HEK293 (cell line): Measurements from ENCODE around the gene MINDY1.

Source experiments
- CTCF ChIA-PET: fragments of 350-600 bp; formaldehyde crosslinking; extraction: SDS; loops from one replicate; lab custom pipeline; 2021; ENCODE audit warnings: antibody characterized with exemption; lab: Yijun Ruan, JAX
- POLR2A ChIA-PET: fragments of 300-600 bp; formaldehyde crosslinking; extraction: SDS; loops from one replicate; lab custom pipeline; 2020; ENCODE audit warnings: antibody characterized with exemption, inconsistent platforms; lab: Yijun Ruan, JAX
- H3K27ac ChIP-seq: fragments of 200-500 bp; sonication (Bioruptor generic); 2 replicates; pipeline ENCODE4 v1.5.1; 2014; ENCODE audit warnings: low read depth, low read length, control low read depth, inconsistent platforms; ENCODE audit errors: extremely low read depth
- H3K36me3 ChIP-seq, 2 experiments: fragments of 200-500 bp in 1 of 2; sonication (Bioruptor generic) in 1 of 2; 1 replicate in 1 of 2; 2 replicates in 1 of 2; pipeline ENCODE4 v1.5.1; 2014 to 2017; ENCODE audit warnings: inconsistent platforms in 2 of 2, low read length in 2 of 2; ENCODE audit not compliant: control insufficient read depth in 2 of 2, insufficient read depth in 1 of 2
- H3K4me1 ChIP-seq: fragments of 200-500 bp; sonication (Bioruptor generic); 2 replicates; pipeline ENCODE4 v1.5.1; 2014; ENCODE audit warnings: mild to moderate bottlenecking, low read length, inconsistent platforms; ENCODE audit not compliant: control insufficient read depth, insufficient read depth
- H3K4me3 ChIP-seq: 2 replicates; pipeline ENCODE4 v1.5.1; 2011; ENCODE audit warnings: low read depth, mild to moderate bottlenecking, control low read depth, low read length, moderate library complexity
- H3K9me3 ChIP-seq: fragments of 200-500 bp; sonication (Bioruptor generic); 2 replicates; pipeline ENCODE4 v1.5.1; 2014; ENCODE audit warnings: low read depth, low read length, inconsistent platforms; ENCODE audit not compliant: control insufficient read depth, insufficient read depth
- IKZF3 ChIP-seq: fragments of 450-650 bp; IDR thresholded peaks from 2 replicates; pipeline ENCODE4 v1.5.0; 2018; ENCODE audit warnings: missing biosample characterization, mild to moderate bottlenecking, missing genetic modification characterization, moderate library complexity
- KLF16 ChIP-seq: fragments of 450-650 bp; formaldehyde crosslinking; IDR thresholded peaks from 2 replicates; pipeline ENCODE4 v1.5.1; 2017; ENCODE audit warnings: missing biosample characterization, missing genetic modification characterization
- YY1 ChIP-seq: fragments of 450-650 bp; formaldehyde crosslinking; IDR thresholded peaks from 2 replicates; pipeline ENCODE4 v1.5.1; 2018; ENCODE audit warnings: missing biosample characterization, missing genetic modification characterization
- ZBTB10 ChIP-seq: fragments of 450-650 bp; formaldehyde crosslinking; IDR thresholded peaks from 2 replicates; pipeline ENCODE4 v1.5.1; 2016; ENCODE audit warnings: missing biosample characterization, missing genetic modification characterization
- ZBTB21 ChIP-seq: fragments of 450-650 bp; formaldehyde crosslinking; IDR thresholded peaks from 2 replicates; pipeline ENCODE4 v1.5.1; 2017; ENCODE audit warnings: missing biosample characterization, missing genetic modification characterization
- ZBTB44 ChIP-seq: fragments of 450-650 bp; IDR thresholded peaks from 2 replicates; pipeline ENCODE4 v1.5.1; 2018; ENCODE audit warnings: missing biosample characterization, mild to moderate bottlenecking, missing genetic modification characterization
- ZBTB7A ChIP-seq: fragments of 450-650 bp; formaldehyde crosslinking; IDR thresholded peaks from 2 replicates; pipeline ENCODE4 v1.5.1; 2016; ENCODE audit warnings: low read depth, missing biosample characterization, missing genetic modification characterization
- ZNF112 ChIP-seq: fragments of 450-650 bp; formaldehyde crosslinking; IDR thresholded peaks from 2 replicates; pipeline ENCODE4 v1.5.0; 2017; ENCODE audit warnings: missing biosample characterization, missing genetic modification characterization
- ZNF132 ChIP-seq: fragments of 450-650 bp; formaldehyde crosslinking; IDR thresholded peaks from 2 replicates; pipeline ENCODE4 v1.5.1; 2017; ENCODE audit warnings: missing biosample characterization, missing genetic modification characterization, borderline replicate concordance
- ZNF155 ChIP-seq: fragments of 450-650 bp; formaldehyde crosslinking; IDR thresholded peaks from 2 replicates; pipeline ENCODE4 v1.5.1; 2016; ENCODE audit warnings: missing biosample characterization, missing genetic modification characterization
- ZNF2 ChIP-seq: fragments of 450-650 bp; formaldehyde crosslinking; IDR thresholded peaks from 2 replicates; pipeline ENCODE4 v1.5.1; 2016; ENCODE audit warnings: missing biosample characterization, missing genetic modification characterization
- ZNF274 ChIP-seq, 2 experiments: fragments of 200-500 bp in 1 of 2; fragments of 450-650 bp in 1 of 2; sonication (Bioruptor generic) in 1 of 2; formaldehyde crosslinking in 1 of 2; IDR thresholded peaks; 2 replicates each; pipeline versions ENCODE4 v1.5.1 to v1.6.1; 2014 to 2016; ENCODE audit warnings: borderline replicate concordance in 1 of 2, inconsistent platforms in 1 of 2, low read length in 1 of 2, missing biosample characterization in 1 of 2, missing genetic modification characterization in 1 of 2
- ZNF561 ChIP-seq: fragments of 450-650 bp; IDR thresholded peaks from 2 replicates; pipeline ENCODE4 v1.5.1; 2018; ENCODE audit warnings: missing biosample characterization, missing genetic modification characterization, borderline replicate concordance
- ZNF624 ChIP-seq: fragments of 450-650 bp; formaldehyde crosslinking; IDR thresholded peaks from 2 replicates; pipeline ENCODE4 v1.5.1; 2017; ENCODE audit warnings: missing biosample characterization, missing genetic modification characterization
- ZNF626 ChIP-seq: fragments of 450-650 bp; sonication (Bioruptor Pico); formaldehyde crosslinking; IDR thresholded peaks from 2 replicates; pipeline ENCODE4 v1.5.1; 2018; ENCODE audit warnings: missing biosample characterization, missing genetic modification characterization, inconsistent platforms
- ZNF791 ChIP-seq: fragments of 450-650 bp; formaldehyde crosslinking; IDR thresholded peaks from 2 replicates; pipeline ENCODE4 v1.5.1; 2016; ENCODE audit warnings: missing biosample characterization, missing genetic modification characterization
- TF ChIP-seq, protein P1 (sequence below): fragments of 450-650 bp; formaldehyde crosslinking; IDR thresholded peaks from 2 replicates; pipeline ENCODE4 v1.5.1; 2017; ENCODE audit warnings: missing biosample characterization, missing genetic modification characterization
- TF ChIP-seq, protein P2 (sequence below): fragments of 450-650 bp; formaldehyde crosslinking; IDR thresholded peaks from 2 replicates; pipeline ENCODE4 v1.5.1; 2016; ENCODE audit warnings: missing biosample characterization, missing genetic modification characterization
- TF ChIP-seq, protein P3 (sequence below): fragments of 450-650 bp; formaldehyde crosslinking; conservative IDR thresholded peaks from 2 replicates; pipeline ENCODE4 v1.5.1; 2016; ENCODE audit warnings: low read depth, missing biosample characterization, missing genetic modification characterization
- TF ChIP-seq, protein P4 (sequence below): fragments of 450-650 bp; formaldehyde crosslinking; IDR thresholded peaks from 2 replicates; pipeline ENCODE4 v1.5.1; 2017; ENCODE audit warnings: missing biosample characterization, missing genetic modification characterization

MINDY1 gene

DNA sequence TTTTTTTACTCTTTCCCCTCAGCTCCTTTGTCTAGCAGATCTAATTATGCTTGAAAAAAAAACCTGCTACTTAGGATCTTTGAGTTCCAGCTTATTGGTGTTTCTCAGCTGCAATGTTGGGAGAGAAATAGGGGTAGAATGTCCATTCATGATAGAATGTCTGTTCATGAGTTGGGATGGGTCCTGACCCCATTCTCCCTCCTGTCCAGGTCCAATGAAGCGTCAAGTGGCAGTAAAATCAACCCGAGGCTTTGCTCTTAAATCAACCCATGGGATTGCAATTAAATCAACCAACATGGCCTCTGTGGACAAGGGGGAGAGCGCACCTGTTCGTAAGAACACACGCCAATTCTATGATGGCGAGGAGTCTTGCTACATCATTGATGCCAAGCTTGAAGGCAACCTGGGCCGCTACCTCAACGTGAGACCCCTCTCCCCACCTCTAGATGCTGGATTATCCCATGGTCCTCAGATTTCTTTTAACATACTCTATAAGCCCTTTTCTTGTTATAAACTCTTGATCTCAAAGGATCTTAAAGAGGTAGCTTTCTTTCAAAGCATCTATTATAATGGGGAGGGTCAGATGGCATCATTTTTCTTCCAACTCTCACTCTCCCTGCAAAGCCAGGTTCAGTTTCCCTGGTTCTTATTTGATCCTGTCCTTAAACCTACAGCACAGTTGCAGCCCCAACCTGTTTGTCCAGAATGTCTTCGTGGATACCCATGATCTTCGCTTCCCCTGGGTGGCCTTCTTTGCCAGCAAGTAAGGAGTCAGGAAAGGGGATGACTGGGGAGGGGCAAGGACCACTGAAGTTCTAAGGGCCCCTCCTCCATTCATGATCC, 43.2 kb downstream of the MINDY1 start:
- no peak overlapping the region for H3K4me3 ChIP-seq
- TF ChIP-seq, protein P1, sequence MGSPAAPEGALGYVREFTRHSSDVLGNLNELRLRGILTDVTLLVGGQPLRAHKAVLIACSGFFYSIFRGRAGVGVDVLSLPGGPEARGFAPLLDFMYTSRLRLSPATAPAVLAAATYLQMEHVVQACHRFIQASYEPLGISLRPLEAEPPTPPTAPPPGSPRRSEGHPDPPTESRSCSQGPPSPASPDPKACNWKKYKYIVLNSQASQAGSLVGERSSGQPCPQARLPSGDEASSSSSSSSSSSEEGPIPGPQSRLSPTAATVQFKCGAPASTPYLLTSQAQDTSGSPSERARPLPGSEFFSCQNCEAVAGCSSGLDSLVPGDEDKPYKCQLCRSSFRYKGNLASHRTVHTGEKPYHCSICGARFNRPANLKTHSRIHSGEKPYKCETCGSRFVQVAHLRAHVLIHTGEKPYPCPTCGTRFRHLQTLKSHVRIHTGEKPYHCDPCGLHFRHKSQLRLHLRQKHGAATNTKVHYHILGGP (tag by site-specific recombination), result no peak
- TF ChIP-seq, protein P2, sequence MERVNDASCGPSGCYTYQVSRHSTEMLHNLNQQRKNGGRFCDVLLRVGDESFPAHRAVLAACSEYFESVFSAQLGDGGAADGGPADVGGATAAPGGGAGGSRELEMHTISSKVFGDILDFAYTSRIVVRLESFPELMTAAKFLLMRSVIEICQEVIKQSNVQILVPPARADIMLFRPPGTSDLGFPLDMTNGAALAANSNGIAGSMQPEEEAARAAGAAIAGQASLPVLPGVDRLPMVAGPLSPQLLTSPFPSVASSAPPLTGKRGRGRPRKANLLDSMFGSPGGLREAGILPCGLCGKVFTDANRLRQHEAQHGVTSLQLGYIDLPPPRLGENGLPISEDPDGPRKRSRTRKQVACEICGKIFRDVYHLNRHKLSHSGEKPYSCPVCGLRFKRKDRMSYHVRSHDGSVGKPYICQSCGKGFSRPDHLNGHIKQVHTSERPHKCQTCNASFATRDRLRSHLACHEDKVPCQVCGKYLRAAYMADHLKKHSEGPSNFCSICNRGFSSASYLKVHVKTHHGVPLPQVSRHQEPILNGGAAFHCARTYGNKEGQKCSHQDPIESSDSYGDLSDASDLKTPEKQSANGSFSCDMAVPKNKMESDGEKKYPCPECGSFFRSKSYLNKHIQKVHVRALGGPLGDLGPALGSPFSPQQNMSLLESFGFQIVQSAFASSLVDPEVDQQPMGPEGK, result no peak
- TF ChIP-seq IKZF3 (tag by site-specific recombination) (no peak), ZNF561 (tag by site-specific recombination) (no peak), KLF16 (tag by site-specific recombination) (no peak), ZNF624 (tag by site-specific recombination) (no peak), ZNF2 (tag by site-specific recombination) (no peak), ZBTB7A (tag by site-specific recombination) (no peak), ZBTB10 (tag by site-specific recombination) (no peak)
- TF ChIP-seq, protein P3, sequence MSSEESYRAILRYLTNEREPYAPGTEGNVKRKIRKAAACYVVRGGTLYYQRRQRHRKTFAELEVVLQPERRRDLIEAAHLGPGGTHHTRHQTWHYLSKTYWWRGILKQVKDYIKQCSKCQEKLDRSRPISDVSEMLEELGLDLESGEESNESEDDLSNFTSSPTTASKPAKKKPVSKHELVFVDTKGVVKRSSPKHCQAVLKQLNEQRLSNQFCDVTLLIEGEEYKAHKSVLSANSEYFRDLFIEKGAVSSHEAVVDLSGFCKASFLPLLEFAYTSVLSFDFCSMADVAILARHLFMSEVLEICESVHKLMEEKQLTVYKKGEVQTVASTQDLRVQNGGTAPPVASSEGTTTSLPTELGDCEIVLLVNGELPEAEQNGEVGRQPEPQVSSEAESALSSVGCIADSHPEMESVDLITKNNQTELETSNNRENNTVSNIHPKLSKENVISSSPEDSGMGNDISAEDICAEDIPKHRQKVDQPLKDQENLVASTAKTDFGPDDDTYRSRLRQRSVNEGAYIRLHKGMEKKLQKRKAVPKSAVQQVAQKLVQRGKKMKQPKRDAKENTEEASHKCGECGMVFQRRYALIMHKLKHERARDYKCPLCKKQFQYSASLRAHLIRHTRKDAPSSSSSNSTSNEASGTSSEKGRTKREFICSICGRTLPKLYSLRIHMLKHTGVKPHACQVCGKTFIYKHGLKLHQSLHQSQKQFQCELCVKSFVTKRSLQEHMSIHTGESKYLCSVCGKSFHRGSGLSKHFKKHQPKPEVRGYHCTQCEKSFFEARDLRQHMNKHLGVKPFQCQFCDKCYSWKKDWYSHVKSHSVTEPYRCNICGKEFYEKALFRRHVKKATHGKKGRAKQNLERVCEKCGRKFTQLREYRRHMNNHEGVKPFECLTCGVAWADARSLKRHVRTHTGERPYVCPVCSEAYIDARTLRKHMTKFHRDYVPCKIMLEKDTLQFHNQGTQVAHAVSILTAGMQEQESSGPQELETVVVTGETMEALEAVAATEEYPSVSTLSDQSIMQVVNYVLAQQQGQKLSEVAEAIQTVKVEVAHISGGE, result no peak
- H3K27ac ChIP-seq, result no peak overlapping the region
- no peaks in the 10 kb centered on the region for H3K4me1 ChIP-seq
- CTCF ChIA-PET, result interaction anchor here (0.6 to 1.0 kb wide), 3 partner anchors 12 to 431 kb away, joined by 3 to 5 read pairs (median 3); no protein-coding TSS in a partner anchor
- POLR2A ChIA-PET, result interaction anchor here (0.9 to 2.0 kb wide), 2 partner anchors 10 to 43 kb away, joined by 4 to 5 read pairs; partner anchors contain the start of gene MINDY1
- no peaks in the 10 kb centered on the region for H3K9me3 ChIP-seq
- H3K36me3 ChIP-seq, result peaks cover 25 to 96% of the 10 kb centered on the region in 2 experiments

DNA sequence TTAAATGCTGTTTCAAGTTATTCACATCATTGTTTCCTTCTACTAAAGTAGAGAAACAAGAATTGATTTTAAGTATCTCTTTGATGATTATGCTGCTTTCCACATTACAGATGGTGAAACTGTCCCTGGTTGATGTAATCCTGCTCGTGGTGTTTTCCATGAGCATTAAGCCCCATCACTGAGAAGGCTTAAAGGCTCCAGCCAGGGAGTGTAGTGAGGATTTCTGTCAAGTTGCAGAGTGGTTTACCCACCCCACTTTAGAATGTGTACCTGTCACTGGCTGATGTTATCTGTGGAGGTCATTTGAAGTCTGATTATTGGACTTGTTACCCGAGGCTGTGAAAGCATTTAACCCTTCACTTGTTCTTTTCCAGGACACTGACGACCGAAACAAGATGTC, 44.9 kb downstream of the MINDY1 start:
- H3K4me1 ChIP-seq, result no peaks in the 10 kb centered on the region
- peaks cover 37 to 91% of the 10 kb centered on the region in 2 experiments for H3K36me3 ChIP-seq
- ChIA-PET CTCF (no interaction called here), POLR2A (no interaction called here)
- no peak overlapping the region for H3K4me3 ChIP-seq
- no peak overlapping the region for H3K27ac ChIP-seq
- no peaks in the 10 kb centered on the region for H3K9me3 ChIP-seq
- TF ChIP-seq ZBTB21 (tag by site-specific recombination) (no peak), ZBTB44 (tag by site-specific recombination) (no peak), ZNF274 (IDR thresholded peaks at IDR 0.05; ENCODE audit: low read length) (no peak), ZNF274 (tag by site-specific recombination; IDR thresholded peaks at IDR 0.05; ENCODE audit: borderline replicate concordance) (no peak), ZNF791 (tag by site-specific recombination) (no peak), ZNF626 (tag by site-specific recombination) (no peak), ZNF155 (no peak), YY1 (tag by site-specific recombination) (no peak), ZNF112 (tag by site-specific recombination) (no peak), ZNF132 (tag by site-specific recombination) (no peak)
- TF ChIP-seq, protein P4, sequence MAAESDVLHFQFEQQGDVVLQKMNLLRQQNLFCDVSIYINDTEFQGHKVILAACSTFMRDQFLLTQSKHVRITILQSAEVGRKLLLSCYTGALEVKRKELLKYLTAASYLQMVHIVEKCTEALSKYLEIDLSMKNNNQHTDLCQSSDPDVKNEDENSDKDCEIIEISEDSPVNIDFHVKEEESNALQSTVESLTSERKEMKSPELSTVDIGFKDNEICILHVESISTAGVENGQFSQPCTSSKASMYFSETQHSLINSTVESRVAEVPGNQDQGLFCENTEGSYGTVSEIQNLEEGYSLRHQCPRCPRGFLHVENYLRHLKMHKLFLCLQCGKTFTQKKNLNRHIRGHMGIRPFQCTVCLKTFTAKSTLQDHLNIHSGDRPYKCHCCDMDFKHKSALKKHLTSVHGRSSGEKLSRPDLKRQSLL, result no peak
